ENCODE measurements around the gene SCYL3. TPM values are rescaled to one million over a fixed set of nuclear protein-coding genes. Genes with fewer than 3 reads are reported as not detected.
"Not testable (repeated sequence)": the region's sequence is repeated elsewhere in the genome, so short reads cannot be mapped to it uniquely, and the experiment has no call there.

Gene SCYL3
- total RNA-seq, 1 donor: 4.1 TPM

DNA sequence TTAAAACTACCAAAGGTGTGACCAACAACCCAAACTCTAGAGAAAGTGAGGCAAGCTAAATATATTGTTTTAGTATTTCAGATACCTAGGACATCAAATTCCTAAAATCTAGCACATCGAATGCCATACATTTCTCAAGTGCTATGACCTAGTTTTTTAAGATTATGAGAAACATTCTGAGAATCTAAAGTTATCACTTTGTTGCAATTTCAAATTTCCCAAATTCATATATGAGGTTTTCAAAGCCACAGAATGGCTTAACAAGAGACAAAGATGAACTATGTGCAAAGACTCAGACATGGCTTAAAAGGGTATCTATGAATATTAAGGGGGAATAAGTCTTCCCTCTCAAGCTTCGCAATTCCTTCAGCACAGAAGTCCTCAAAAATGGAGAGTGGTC, 6.8 kb downstream of the SCYL3 start:
- H3K4me3 ChIP-seq (ENCODE audit: low read length): no peak overlapping the region
- H3K27me3 ChIP-seq (ENCODE audit: insufficient read depth, low read length): no peaks in the 10 kb centered on the region
- no peaks in the 10 kb centered on the region for H3K9me3 ChIP-seq (ENCODE audit: low read depth, low read length)
- peaks cover 14% of the 10 kb centered on the region for H3K4me1 ChIP-seq (ENCODE audit: insufficient read depth, low read length)

DNA sequence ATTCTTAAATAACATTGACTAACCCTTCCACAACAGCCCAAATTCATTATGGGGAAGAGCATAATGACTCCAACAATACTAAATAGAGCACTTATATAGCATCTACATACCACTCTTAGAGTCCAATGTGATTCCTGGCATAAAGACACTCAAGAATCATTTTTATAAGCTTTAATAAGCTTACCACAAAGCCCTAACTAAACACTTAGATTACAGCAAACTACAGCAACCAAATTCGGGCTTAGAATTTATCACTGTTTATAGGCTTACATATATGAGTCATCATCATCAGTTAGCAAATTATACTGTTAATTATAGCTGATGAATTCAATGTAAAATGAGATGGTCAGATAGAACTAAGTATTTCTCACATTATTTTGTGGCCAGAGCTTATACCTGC, 7.3 kb downstream of the SCYL3 start:
- Histone ChIP-seq H3K4me1 (ENCODE audit: insufficient read depth, low read length) (peaks cover 12% of the 10 kb centered on the region), H3K27me3 (ENCODE audit: insufficient read depth, low read length) (no peaks in the 10 kb centered on the region), H3K4me3 (ENCODE audit: low read length) (no peak overlapping the region), H3K9me3 (ENCODE audit: low read depth, low read length) (no peaks in the 10 kb centered on the region)

- Histone ChIP-seq H3K4me3 (ENCODE audit: low read length) (no peak overlapping the region), H3K27me3 (ENCODE audit: insufficient read depth, low read length) (no peaks in the 10 kb centered on the region), H3K4me1 (ENCODE audit: insufficient read depth, low read length) (peaks cover 3% of the 10 kb centered on the region), H3K9me3 (ENCODE audit: low read depth, low read length) (no peaks in the 10 kb centered on the region)
Measured at GRCh38 chr1:169885207-169885606, 8.5 kb downstream of the SCYL3 start.

- no peaks in the 10 kb centered on the region for H3K27me3 ChIP-seq (ENCODE audit: insufficient read depth, low read length)
- H3K9me3 ChIP-seq (ENCODE audit: low read depth, low read length): no peaks in the 10 kb centered on the region
- H3K4me3 ChIP-seq (ENCODE audit: low read length): no peak overlapping the region
- no peaks in the 10 kb centered on the region for H3K4me1 ChIP-seq (ENCODE audit: insufficient read depth, low read length)
Measured at GRCh38 chr1:169884634-169885033, 9.1 kb downstream of the SCYL3 start.

DNA sequence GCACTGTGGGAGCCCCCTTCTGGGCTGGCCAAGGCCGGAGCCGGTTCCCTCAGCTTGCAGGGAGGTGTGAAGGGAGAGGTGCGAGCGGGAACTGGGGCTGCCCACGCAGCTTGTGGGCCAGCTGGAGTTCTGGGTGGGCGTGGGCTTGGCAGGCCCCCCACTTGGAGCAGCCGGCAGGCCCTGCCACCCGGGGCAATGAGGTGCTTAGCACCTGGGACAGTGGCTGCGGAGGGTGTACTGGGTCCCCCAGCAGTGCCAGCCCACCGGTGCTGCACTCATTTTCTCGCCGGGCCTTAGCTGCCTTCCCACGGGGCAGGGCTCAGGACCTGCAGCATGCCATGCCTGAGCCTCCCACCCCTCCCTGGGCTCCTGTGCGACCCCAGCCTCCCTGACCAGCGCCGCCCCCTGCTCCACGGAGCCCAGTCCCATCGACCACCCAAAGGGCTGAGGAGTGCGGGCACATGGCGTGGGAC, 11.6 kb downstream of the SCYL3 start:
- Histone ChIP-seq H3K4me1 (ENCODE audit: insufficient read depth, low read length) (peaks cover 5% of the 10 kb centered on the region), H3K4me3 (ENCODE audit: low read length) (no peak overlapping the region), H3K27me3 (ENCODE audit: insufficient read depth, low read length) (no peaks in the 10 kb centered on the region), H3K9me3 (ENCODE audit: low read depth, low read length) (no peaks in the 10 kb centered on the region)

DNA sequence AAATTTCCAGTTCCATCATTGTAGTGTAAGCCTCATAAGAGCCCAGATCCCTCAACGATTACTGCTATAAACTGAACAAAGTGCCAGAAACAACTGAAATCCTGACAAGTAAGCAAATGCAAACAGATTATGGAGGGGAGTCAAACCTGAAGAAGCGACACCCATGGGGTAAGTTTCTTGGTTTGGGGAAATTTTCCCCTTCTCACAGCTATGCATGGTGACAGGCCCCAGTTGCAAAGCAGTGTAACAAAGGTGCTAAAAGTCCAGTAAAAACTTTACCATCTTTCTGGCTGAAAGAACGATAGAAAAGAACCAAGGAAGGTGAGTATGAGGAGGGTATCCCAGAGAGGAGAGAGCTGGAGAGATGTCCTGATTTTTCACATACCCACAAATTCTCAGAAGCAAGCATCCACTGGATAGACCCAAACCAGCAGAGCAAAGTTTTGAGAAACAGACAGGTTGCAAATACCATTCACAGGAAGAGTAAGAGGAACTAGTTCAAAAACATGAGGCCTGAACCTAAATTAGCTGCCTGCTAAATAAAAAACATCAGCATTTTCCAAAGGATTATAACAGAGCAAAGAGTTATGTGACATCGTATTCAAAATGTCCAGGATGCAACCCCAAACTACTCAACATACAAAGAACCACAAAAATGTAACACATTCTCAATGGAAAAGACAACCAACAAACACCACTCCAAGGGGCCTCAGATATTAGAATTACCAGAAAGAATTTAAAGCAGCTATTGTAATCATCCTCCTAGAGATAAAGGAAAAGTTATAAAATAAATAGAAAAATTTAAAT, 14.5 kb downstream of the SCYL3 start:
- Histone ChIP-seq H3K4me1 (ENCODE audit: insufficient read depth, low read length) (peaks cover 5% of the 10 kb centered on the region), H3K9me3 (ENCODE audit: low read depth, low read length) (no peaks in the 10 kb centered on the region), H3K4me3 (ENCODE audit: low read length) (no peak overlapping the region), H3K27me3 (ENCODE audit: insufficient read depth, low read length) (no peaks in the 10 kb centered on the region)

DNA sequence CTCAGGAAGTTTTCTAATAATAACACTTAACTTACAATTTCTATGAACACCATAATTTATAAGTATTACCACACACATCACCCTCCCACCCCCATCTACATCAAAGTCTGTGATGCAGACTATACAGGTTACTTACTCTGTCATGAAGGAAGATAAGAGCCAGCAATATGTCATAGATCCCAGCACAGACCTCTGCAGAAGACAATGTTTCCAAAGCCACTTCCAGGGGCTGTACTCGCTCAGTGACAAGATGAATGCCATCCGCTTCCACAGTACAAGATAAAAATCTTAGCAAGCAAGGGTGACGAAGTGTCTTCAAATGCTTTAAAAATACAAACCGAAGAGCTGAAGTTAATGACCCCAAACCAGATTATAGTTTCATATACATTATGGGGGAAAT, 15.2 kb downstream of the SCYL3 start:
- Histone ChIP-seq H3K4me3 (ENCODE audit: low read length) (no peak overlapping the region), H3K4me1 (ENCODE audit: insufficient read depth, low read length) (peaks cover 5% of the 10 kb centered on the region)

DNA sequence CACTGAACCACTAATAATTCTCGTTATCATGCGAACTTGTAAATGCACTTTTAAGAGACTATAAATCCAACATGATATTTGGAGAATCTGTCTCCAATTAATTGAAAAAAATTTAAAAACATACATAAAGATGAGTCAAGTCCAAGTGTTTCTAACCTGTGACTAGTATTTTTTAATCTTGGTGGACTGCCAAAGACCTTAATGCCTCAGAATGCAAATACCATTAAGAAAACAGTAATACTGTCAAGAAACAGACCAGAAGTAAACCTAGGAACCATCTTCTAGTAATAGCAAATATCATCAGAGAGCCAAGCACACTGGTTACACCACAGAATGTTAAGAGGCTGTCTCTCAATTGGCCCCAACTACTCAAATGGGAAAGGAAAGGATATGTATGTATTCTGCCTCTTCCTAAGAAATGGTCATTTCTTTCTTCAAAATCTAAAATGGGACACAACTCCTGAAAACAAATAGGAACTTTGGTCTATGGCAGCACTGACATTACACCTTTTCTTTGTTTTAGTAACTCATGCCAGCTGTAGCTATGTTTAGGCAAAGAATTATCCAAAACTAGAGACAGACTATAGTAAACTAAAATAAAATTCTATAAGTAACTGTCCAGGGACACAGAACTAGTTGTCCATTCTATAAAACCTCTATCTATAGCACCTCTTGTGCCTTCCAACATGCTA, 15.8 kb downstream of the SCYL3 start:
- Histone ChIP-seq H3K9me3 (ENCODE audit: low read depth, low read length) (no peaks in the 10 kb centered on the region), H3K4me1 (ENCODE audit: insufficient read depth, low read length) (peaks cover 5% of the 10 kb centered on the region), H3K4me3 (ENCODE audit: low read length) (no peak overlapping the region), H3K27me3 (ENCODE audit: insufficient read depth, low read length) (no peaks in the 10 kb centered on the region)

More for the DNA sequence above, 15.2 kb downstream of the SCYL3 start:
- H3K27me3 ChIP-seq (ENCODE audit: insufficient read depth, low read length): no peaks in the 10 kb centered on the region
- no peaks in the 10 kb centered on the region for H3K9me3 ChIP-seq (ENCODE audit: low read depth, low read length)

- H3K4me1 ChIP-seq (ENCODE audit: insufficient read depth, low read length): peaks cover 4% of the 10 kb centered on the region
- H3K4me3 ChIP-seq (ENCODE audit: low read length): no peak overlapping the region
- H3K27me3 ChIP-seq (ENCODE audit: insufficient read depth, low read length): no peaks in the 10 kb centered on the region
- H3K9me3 ChIP-seq (ENCODE audit: low read depth, low read length): no peaks in the 10 kb centered on the region
Measured at GRCh38 chr1:169874229-169874628, 19.5 kb downstream of the SCYL3 start.

DNA sequence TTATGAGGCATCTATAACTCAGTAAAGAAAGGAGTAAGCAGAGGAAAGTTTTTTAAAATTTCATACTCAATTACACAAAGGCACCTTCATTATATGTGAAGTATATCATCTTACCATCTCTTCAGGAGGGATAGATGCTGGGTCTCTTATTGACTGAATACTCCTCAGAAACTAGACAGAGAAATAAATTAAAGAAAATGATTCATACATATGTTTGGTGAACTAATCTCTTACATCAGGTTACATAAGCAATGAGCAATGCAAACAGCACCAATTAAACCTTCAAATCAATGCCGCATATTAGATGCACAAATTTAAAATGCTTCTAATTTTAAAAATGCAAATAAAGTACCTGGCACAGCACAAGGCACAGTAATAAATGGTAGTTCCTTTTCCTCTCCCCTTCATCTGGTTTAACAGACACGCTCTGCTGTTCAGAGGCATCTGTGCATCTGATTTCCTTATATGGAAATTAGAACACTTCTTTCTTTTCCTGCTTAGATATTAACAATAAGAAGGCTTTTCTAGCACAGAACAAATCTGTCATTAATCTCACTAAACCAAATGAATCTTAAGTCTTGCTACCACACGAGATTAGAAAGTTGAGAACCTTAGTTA, 20.0 kb downstream of the SCYL3 start:
- H3K4me3 ChIP-seq (ENCODE audit: low read length): no peak overlapping the region
- no peaks in the 10 kb centered on the region for H3K27me3 ChIP-seq (ENCODE audit: insufficient read depth, low read length)
- H3K9me3 ChIP-seq (ENCODE audit: low read depth, low read length): no peaks in the 10 kb centered on the region
- no peaks in the 10 kb centered on the region for H3K4me1 ChIP-seq (ENCODE audit: insufficient read depth, low read length)

GRCh38 chr1:169872906-169873305, 20.8 kb downstream of the SCYL3 start:
- no peaks in the 10 kb centered on the region for H3K27me3 ChIP-seq (ENCODE audit: insufficient read depth, low read length)
- no peak overlapping the region for H3K4me3 ChIP-seq (ENCODE audit: low read length)
- no peaks in the 10 kb centered on the region for H3K9me3 ChIP-seq (ENCODE audit: low read depth, low read length)
- H3K4me1 ChIP-seq (ENCODE audit: insufficient read depth, low read length): no peaks in the 10 kb centered on the region

DNA sequence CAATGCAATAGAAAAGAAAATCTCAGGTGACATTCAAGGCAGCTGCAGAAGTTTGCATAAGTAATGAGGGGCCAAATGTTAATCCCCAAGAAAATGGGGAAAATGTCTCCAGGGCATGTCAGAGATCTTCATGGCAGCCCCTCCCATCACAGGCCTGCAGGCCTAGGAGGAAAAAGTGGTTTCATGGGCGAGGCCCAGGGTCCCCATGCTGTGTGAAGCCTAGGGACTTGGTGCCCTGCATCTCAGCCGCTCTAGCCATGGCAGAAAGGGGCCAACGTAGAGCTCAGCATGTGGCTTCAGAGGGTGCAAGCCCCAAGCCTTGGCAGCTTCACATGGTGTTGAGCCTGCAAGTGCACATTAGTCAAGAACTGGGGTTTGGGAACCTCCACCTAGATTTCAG, 21.7 kb downstream of the SCYL3 start:
- not testable (repeated sequence) for H3K4me1 ChIP-seq (ENCODE audit: insufficient read depth, low read length); H3K9me3 ChIP-seq (ENCODE audit: low read depth, low read length); H3K4me3 ChIP-seq (ENCODE audit: low read length); H3K27me3 ChIP-seq (ENCODE audit: insufficient read depth, low read length)

GRCh38 chr1:169869426-169869825, 24.3 kb downstream of the SCYL3 start:
- Histone ChIP-seq H3K27me3 (ENCODE audit: insufficient read depth, low read length) (no peaks in the 10 kb centered on the region), H3K4me3 (ENCODE audit: low read length) (no peak overlapping the region), H3K9me3 (ENCODE audit: low read depth, low read length) (no peaks in the 10 kb centered on the region), H3K4me1 (ENCODE audit: insufficient read depth, low read length) (no peaks in the 10 kb centered on the region)

DNA sequence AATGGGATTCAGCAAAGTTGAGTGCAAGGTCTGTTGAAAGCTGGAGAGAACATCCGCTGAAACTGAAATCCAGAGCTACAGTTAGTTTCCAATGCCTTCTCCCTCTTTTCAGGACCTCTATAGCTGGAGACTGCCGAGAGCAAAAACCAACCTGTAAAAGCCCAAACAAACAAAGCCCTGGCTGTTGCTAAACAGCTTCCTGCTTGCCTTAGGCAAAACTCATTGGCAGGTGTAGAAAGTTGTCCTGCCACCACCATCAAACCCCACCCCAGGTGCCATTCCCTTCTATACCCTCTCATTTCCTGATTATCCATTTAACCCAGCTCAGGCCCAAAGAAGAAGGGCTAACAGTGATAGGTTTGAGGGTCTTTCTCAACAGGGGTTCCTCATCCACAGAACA, 24.7 kb downstream of the SCYL3 start:
- Histone ChIP-seq H3K4me1 (ENCODE audit: insufficient read depth, low read length) (no peaks in the 10 kb centered on the region), H3K9me3 (ENCODE audit: low read depth, low read length) (no peaks in the 10 kb centered on the region), H3K4me3 (ENCODE audit: low read length) (no peak overlapping the region), H3K27me3 (ENCODE audit: insufficient read depth, low read length) (no peaks in the 10 kb centered on the region)

- Histone ChIP-seq H3K4me1 (ENCODE audit: insufficient read depth, low read length) (no peaks in the 10 kb centered on the region), H3K4me3 (ENCODE audit: low read length) (no peak overlapping the region)
Measured at GRCh38 chr1:169867012-169867675, 26.6 kb downstream of the SCYL3 start.

More at GRCh38 chr1:169867012-169867675, 26.6 kb downstream of the SCYL3 start:
- no peaks in the 10 kb centered on the region for H3K9me3 ChIP-seq (ENCODE audit: low read depth, low read length)
- no peaks in the 10 kb centered on the region for H3K27me3 ChIP-seq (ENCODE audit: insufficient read depth, low read length)
